Bronchial epithelial cell (primary cell): ENCODE data around the gene ATP5MK. TPM values are rescaled to one million over a fixed set of nuclear protein-coding genes. Genes with fewer than 3 reads are reported as not detected.
"Not testable (repeated sequence)": the region's sequence is repeated elsewhere in the genome, so short reads cannot be mapped to it uniquely, and the experiment has no call there.

Experiments used
- DNase-seq: peaks from one replicate; pipeline ENCODE4 v3.0.0-alpha.2; 2010; ENCODE audit warnings: low read depth
- FAIRE-seq: peaks from 2 replicates; lab custom pipeline; 2011; peaks lifted over from hg19 to GRCh38; lab: Jason Lieb, UNC
- H3K27me3 ChIP-seq: 2 replicates; pipeline ENCODE4 v1.5.1; 2011; ENCODE audit warnings: low read length; ENCODE audit not compliant: control insufficient read depth, insufficient read depth
- H3K36me3 ChIP-seq: 2 replicates; pipeline ENCODE4 v1.5.1; 2011; ENCODE audit warnings: low read length; ENCODE audit not compliant: control insufficient read depth, insufficient read depth
- H3K4me3 ChIP-seq: 2 replicates; pipeline ENCODE4 v1.5.1; 2011; ENCODE audit warnings: mild to moderate bottlenecking, low read depth, low read length, control low read depth
- CTCF ChIP-seq: IDR thresholded peaks from 2 replicates; pipeline ENCODE4 v1.5.1; 2011; ENCODE audit warnings: mild to moderate bottlenecking, moderate library complexity, low read length, control low read depth, inconsistent platforms; ENCODE audit not compliant: insufficient read depth, severe bottlenecking
- total RNA-seq: library from RNA; depleted of rRNA; stranded (reverse); fragments of >200 nt; gene quantifications from 2 replicates; pipeline ENCODE4 v1.2.1, GENCODE V29; 2014

ATP5MK gene
- total RNA-seq, 1 donor from 2014 or later: 131 TPM

- Histone ChIP-seq H3K36me3 (peaks cover 35% of the 10 kb centered on the region), H3K4me3 (no peak overlapping the region), H3K27me3 (no peaks in the 10 kb centered on the region)
- TF ChIP-seq CTCF: no peak
- FAIRE-seq (no peak), DNase-seq (no peak)
Measured at GRCh38 chr10:103429647-103430046, 33.4 kb upstream of the ATP5MK start.

- DNase-seq (no peak), FAIRE-seq (no peak)
- no peak for TF ChIP-seq CTCF
- Histone ChIP-seq H3K4me3 (no peak overlapping the region), H3K27me3 (no peaks in the 10 kb centered on the region), H3K36me3 (peaks cover 35% of the 10 kb centered on the region)
Measured at GRCh38 chr10:103428989-103429643, 32.8 kb upstream of the ATP5MK start.

- DNase-seq (no peak), FAIRE-seq (no peak)
- no peak overlapping the region for H3K4me3 ChIP-seq
- H3K27me3 ChIP-seq: no peaks in the 10 kb centered on the region
- peaks cover 31% of the 10 kb centered on the region for H3K36me3 ChIP-seq
- no peak for TF ChIP-seq CTCF
Measured at GRCh38 chr10:103427866-103428265, 31.6 kb upstream of the ATP5MK start.

- FAIRE-seq: no peak
- no peak for TF ChIP-seq CTCF
- Histone ChIP-seq H3K27me3 (no peaks in the 10 kb centered on the region), H3K4me3 (no peak overlapping the region), H3K36me3 (peaks cover 38% of the 10 kb centered on the region)
- DNase-seq: no peak
Measured at GRCh38 chr10:103423748-103424147, 27.5 kb upstream of the ATP5MK start.

- peaks cover 47% of the 10 kb centered on the region for H3K36me3 ChIP-seq
- no peaks in the 10 kb centered on the region for H3K27me3 ChIP-seq
- FAIRE-seq (no peak), DNase-seq (no peak)
- TF ChIP-seq CTCF: no peak
- H3K4me3 ChIP-seq: no peak overlapping the region
Measured at GRCh38 chr10:103419101-103419500, 22.8 kb upstream of the ATP5MK start.

GRCh38 chr10:103417601-103418000 is 21.3 kb upstream of the ATP5MK start:
- no peak for TF ChIP-seq CTCF
- no peak for DNase-seq
- H3K4me3 ChIP-seq: no peak overlapping the region
- FAIRE-seq: no peak
- H3K27me3 ChIP-seq: no peaks in the 10 kb centered on the region
- H3K36me3 ChIP-seq: peaks cover 52% of the 10 kb centered on the region

- not testable (repeated sequence) for H3K27me3 ChIP-seq, H3K4me3 ChIP-seq, DNase-seq, FAIRE-seq
- H3K36me3 ChIP-seq: peaks cover 49% of the 10 kb centered on the region
Measured at GRCh38 chr10:103417148-103417469, 20.8 kb upstream of the ATP5MK start.
